CD1c-positive myeloid dendritic cell (primary cell): ENCODE data around the gene MAPK13.

Experiments
- DNase-seq: peaks from one replicate; pipeline ENCODE4 v3.0.0-alpha.2; 2016; ENCODE audit errors: extremely low spot score

The MAPK13 gene

GRCh38 chr6:36149476-36149875, 19.2 kb downstream of the MAPK13 start:
- no peak for DNase-seq

- no peak for DNase-seq
These were observed 20.0 kb downstream of the MAPK13 start for GRCh38 chr6:36150283-36150682.

DNA sequence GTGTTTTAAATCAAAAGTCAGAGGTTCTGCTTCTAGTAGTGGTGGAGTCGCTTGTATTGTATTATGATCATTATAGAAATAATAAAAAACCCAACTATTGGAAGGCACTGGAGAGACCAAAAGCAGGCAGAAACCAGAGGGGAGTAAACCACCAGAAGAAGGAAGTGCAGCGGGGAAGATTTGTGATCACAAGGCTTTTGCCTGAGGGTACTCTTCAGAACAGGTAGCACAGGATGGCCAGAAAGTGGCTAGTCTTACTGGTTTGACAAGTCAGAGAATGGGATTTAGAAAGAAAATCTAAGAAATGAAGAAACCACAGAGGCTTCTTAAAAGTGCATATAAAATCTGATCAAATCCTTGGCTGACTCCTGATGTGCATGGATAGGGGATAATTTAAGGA, 24.0 kb downstream of the MAPK13 start:
- DNase-seq: no peak

DNA sequence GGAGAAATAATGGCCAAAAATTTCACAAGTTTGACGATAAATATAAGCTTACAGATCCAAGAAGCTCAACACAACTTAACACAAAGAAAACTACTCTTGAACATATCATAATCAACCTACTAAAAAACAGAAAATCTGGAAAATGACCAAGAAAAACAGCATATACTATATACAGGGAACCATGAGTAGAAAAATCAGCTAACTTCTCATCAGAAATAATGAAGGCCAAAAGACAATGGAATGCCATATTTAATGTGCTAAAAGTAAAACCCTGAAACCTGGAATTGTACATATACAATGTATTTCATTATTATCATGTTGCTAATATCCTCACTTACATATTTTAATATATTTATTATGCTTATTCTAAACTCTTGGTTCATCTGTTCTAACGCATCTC, 25.3 kb downstream of the MAPK13 start:
- no peak for DNase-seq

DNA sequence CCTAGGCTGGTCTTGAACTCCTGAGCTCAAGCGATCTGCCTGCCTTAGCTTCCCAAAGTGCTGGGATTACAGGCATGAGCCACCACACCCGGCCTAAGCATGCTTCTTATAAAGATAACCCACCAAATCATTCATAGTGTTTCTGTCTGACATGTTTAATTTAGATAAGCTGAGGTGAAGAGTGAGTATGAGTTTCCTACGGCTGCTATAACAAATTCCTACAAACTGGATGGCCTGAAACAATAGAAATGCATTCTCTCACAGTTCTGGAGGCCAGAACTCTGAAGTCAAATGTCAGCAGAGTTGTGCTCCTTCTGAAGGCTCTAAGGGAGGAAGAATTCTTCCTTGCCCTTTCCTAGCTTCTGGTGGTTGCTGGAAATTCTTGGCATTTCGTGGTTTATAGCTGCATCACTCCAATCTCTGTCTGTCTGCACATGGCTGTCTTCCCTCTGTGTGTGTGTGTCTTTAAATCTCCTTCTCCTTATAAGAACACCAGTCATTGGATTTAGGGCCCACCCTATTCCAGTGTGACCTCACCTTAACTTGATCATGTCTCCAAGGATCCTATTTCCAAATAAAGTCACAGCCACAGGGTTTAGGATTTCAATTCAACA, 29.9 kb downstream of the MAPK13 start:
- DNase-seq: no peak

GRCh38 chr6:36169023-36170007, 39.0 kb downstream of the MAPK13 start:
- DNase-seq: no peak

DNA sequence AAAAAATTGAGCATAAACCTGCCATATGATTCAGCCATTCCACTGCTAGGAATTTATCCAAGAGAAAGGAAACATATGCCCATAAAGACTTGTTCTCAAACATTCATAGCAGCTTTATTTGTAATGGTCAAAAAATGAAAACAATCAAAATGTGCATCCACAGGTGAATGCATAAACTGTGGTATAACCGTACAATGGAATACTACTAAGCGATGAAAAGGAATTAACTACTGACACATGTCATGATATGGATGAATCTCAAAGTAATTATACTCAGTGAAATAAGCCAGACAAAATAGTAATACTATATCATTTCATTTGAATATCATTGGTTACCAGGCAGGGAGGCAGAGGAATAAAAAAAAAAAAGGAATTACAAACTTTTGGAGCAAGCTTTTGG, 40.4 kb downstream of the MAPK13 start:
- no peak for DNase-seq

DNA sequence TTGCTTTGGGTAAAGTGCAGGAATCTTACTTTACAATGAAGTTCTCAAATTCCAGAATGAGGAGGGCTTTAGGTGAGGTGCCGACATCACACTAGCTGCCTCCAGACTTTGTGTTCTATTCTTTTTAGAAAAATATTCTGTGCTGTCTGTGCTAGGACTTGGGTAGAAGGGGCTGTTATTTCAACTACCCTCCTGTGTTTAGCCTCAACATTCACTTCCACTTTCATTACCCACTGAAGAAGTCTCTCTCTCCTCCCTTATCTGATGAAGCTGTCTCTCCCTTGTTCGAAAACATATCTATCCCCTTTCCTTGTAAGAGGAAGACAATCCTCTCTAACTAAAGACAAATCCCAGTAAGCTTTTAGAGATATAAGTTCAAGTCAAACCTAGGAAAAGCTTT, 41.3 kb downstream of the MAPK13 start:
- no peak for DNase-seq

DNA sequence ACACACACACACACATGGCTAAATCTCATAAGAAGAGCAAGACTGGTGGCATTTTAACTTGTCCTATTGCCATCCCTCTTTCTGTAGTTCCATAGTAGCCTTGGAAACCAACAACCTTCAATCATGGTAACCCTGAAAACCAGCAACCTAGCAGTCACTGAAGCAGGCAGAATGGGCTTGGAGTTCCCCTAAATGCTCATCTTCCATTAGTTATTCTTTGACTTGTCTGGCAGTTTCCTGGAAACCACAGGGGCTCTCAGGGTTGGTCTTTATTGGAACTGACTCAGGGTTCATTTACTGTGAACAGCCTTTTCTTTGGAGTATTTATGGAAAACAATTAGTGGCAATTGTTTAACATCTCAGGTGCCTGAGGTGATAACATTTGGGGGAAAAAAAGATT, 46.9 kb downstream of the MAPK13 start:
- DNase-seq: no peak

GRCh38 chr6:36178544-36178943, 48.2 kb downstream of the MAPK13 start:
- DNase-seq: no peak

GRCh38 chr6:36180126-36180525, 49.8 kb downstream of the MAPK13 start:
- no peak for DNase-seq

DNA sequence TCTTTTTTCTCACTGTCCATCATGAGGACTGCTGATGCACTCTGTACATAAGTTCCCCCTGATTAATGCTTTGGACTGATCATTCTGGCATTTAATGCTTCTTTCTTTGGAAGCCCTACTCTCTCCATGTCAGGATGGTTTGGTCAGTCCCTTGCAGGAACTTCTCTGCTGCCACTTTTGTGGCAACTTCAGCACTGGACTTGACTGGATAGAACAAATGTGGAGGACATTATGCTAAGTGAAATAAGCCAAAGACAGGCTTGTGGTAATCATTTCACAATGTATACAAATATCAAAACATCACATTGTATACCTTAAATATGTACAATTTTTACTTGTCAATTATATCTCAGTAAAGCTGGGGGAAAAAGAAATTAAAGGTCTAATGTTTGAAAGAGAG, 54.0 kb downstream of the MAPK13 start:
- DNase-seq: no peak

- DNase-seq: no peak
These were observed 55.9 kb downstream of the MAPK13 start for GRCh38 chr6:36186199-36186598.

GRCh38 chr6:36187446-36187845, 57.1 kb downstream of the MAPK13 start:
- DNase-seq: peak; percentile 22
